HCT116 (cell line): ENCODE data around the gene ABHD14A.

ENCODE experiments used
- CTCF ChIP-seq, 3 experiments: fragments of 200-600 bp in 1 of 3; sonication (generic) in 1 of 3; IDR thresholded peaks in 2 of 3; conservative IDR thresholded peaks in 1 of 3; 2 replicates each; pipeline ENCODE4 v1.5.1; 2012 to 2017; ENCODE audit warnings: low read depth in 2 of 3, low read length in 2 of 3, antibody characterized with exemption in 1 of 3, borderline replicate concordance in 1 of 3, control low read depth in 1 of 3, mild to moderate bottlenecking in 1 of 3, mixed read lengths in 1 of 3, mixed run types in 1 of 3, moderate library complexity in 1 of 3; ENCODE audit not compliant: insufficient read depth in 1 of 3
- POLR2A ChIP-seq: IDR thresholded peaks from 2 replicates; pipeline ENCODE4 v1.7.0; 2011; ENCODE audit warnings: borderline replicate concordance; ENCODE audit not compliant: insufficient read depth, insufficient read length; ENCODE audit errors: extremely low read depth
- POLR2AphosphoS5 ChIP-seq: IDR thresholded peaks from 2 replicates; pipeline ENCODE4 v1.6.1; 2011; ENCODE audit warnings: mild to moderate bottlenecking, low read depth, low read length, moderate library complexity
- RAD21 ChIP-seq: IDR thresholded peaks from 2 replicates; pipeline ENCODE4 v1.6.1; 2012; ENCODE audit warnings: low read depth, mild to moderate bottlenecking
- SIN3A ChIP-seq: IDR thresholded peaks from 2 replicates; pipeline ENCODE4 v1.6.1; 2012; ENCODE audit warnings: low read depth
- SRF ChIP-seq: IDR thresholded peaks from 2 replicates; pipeline ENCODE4 v1.6.1; 2012; ENCODE audit warnings: low read depth
- TCF7L2 ChIP-seq: IDR thresholded peaks from 2 replicates; pipeline ENCODE4 v1.7.0; 2011; ENCODE audit warnings: borderline replicate concordance, inconsistent platforms; ENCODE audit not compliant: insufficient read depth, insufficient read length; ENCODE audit errors: extremely low read depth

GRCh38 chr3:51949121-51949520, 25.7 kb upstream of the ABHD14A start:
- TF ChIP-seq TCF7L2 (no peak), RAD21 (no peak), CTCF (IDR thresholded peaks at IDR 0.05 in 2 of 3, conservative IDR thresholded peaks at IDR 0.05 in 1 of 3; ENCODE audit: borderline replicate concordance in 1 of 3, insufficient read depth in 1 of 3, low read depth in 2 of 3, low read length in 2 of 3) (no peak), POLR2A (no peak), POLR2AphosphoS5 (no peak), SRF (no peak), SIN3A (no peak)
